GM12878 (cell line): ENCODE data around the gene UTF1. TPM values are rescaled to one million over a fixed set of nuclear protein-coding genes. Genes with fewer than 3 reads are reported as not detected.

Experiments used
- ATAC-seq: fragments of 200-7000 bp; cut with Tn5 transposase; 3 replicates; pipeline ENCODE4 v1.9.1; 2020; ENCODE audit warnings: mild to moderate bottlenecking, moderate library complexity
- BruUV-seq: library from RNA; stranded (reverse); fragments of 400-500 nt; replicated peaks from 2 replicates; lab custom pipeline; 2021; lab: Mats Ljungman, UMichigan
- CTCF ChIA-PET: fragments of 300-600 bp; sonication (Branson Sonifier 250); formaldehyde crosslinking; extraction: SDS; loops from one replicate; lab custom pipeline; 2021; ENCODE audit warnings: inconsistent platforms; lab: Yijun Ruan, JAX
- POLR2A ChIA-PET: fragments of 350-600 bp; formaldehyde crosslinking; extraction: SDS; loops from one replicate; lab custom pipeline; 2021; ENCODE audit warnings: inconsistent platforms; lab: Charles Lee
- RAD21 ChIA-PET: fragments of 300-600 bp; sonication (Branson Sonifier 250); formaldehyde crosslinking; loops from one replicate; lab custom pipeline; 2023; ENCODE audit warnings: antibody characterized with exemption; ENCODE audit not compliant: unreplicated experiment; lab: Charles Lee
- SMC1A ChIA-PET: fragments of 300-600 bp; sonication (Branson Sonifier 250); formaldehyde crosslinking; loops from one replicate; lab custom pipeline; 2023; ENCODE audit not compliant: unreplicated experiment, uncharacterized antibody; lab: Charles Lee
- DNase-seq: peaks from one replicate; pipeline ENCODE4 v3.0.0-alpha.2; 2011; ENCODE audit warnings: low read depth, low spot score
- FAIRE-seq: peaks from 3 replicates; lab custom pipeline; 2011; peaks lifted over from hg19 to GRCh38; lab: Jason Lieb, UNC
- H2AFZ ChIP-seq: 2 replicates; pipeline ENCODE4 v1.6.0; 2011; ENCODE audit warnings: low read depth, low read length, control low read depth; ENCODE audit not compliant: control insufficient read depth
- H3K27ac ChIP-seq: 2 replicates; pipeline ENCODE4 v1.5.1; 2011; ENCODE audit warnings: control low read depth; ENCODE audit not compliant: control insufficient read depth, insufficient read depth
- H3K27me3 ChIP-seq, 2 experiments: replicated peaks in 1 of 2; 2 replicates each; pipeline versions ENCODE4 v1.6.0 to v1.6.1; 2011; ENCODE audit warnings: low read length in 1 of 2; ENCODE audit not compliant: control insufficient read depth in 2 of 2, insufficient read depth in 2 of 2
- H3K36me3 ChIP-seq, 2 experiments: 2 replicates each; pipeline ENCODE4 v1.5.1; 2011; ENCODE audit warnings: low read length in 1 of 2; ENCODE audit not compliant: control insufficient read depth in 2 of 2, insufficient read depth in 2 of 2
- H3K4me1 ChIP-seq: 2 replicates; pipeline ENCODE4 v1.6.1; 2011; ENCODE audit warnings: mild to moderate bottlenecking, low read length, moderate library complexity, mixed read lengths; ENCODE audit not compliant: control insufficient read depth, insufficient read depth
- H3K4me2 ChIP-seq: 2 replicates; pipeline ENCODE4 v1.6.0; 2011; ENCODE audit warnings: control low read depth; ENCODE audit not compliant: control insufficient read depth, insufficient read depth
- H3K4me3 ChIP-seq: fragments of 200-600 bp; sonication (generic); 2 replicates; pipeline ENCODE4 v1.5.1; 2016
- H3K79me2 ChIP-seq: 2 replicates; pipeline ENCODE4 v1.6.0; 2011; ENCODE audit warnings: low read length; ENCODE audit not compliant: control insufficient read depth, insufficient read depth
- H3K9ac ChIP-seq: 2 replicates; pipeline ENCODE4 v1.8.0; 2011; ENCODE audit warnings: low read length, control low read depth, mixed read lengths; ENCODE audit not compliant: control insufficient read depth, insufficient read depth
- H3K9me3 ChIP-seq: replicated peaks from 3 replicates; pipeline ENCODE4 v1.5.1; 2011; ENCODE audit warnings: mild to moderate bottlenecking, low read length; ENCODE audit not compliant: control insufficient read depth, insufficient read depth
- H4K20me1 ChIP-seq: 2 replicates; pipeline ENCODE4 v1.6.0; 2011; ENCODE audit not compliant: control insufficient read depth, insufficient read depth
- CEBPB ChIP-seq, 2 experiments: fragments of 150-350 bp in 1 of 2; IDR thresholded peaks; 2 replicates each; pipeline ENCODE4 v1.6.1; 2012 to 2014; ENCODE audit warnings: low read depth in 2 of 2, low read length in 2 of 2, borderline replicate concordance in 1 of 2, inconsistent platforms in 1 of 2
- JUNB ChIP-seq: IDR thresholded peaks from 2 replicates; pipeline ENCODE4 v1.6.1; 2016; ENCODE audit warnings: antibody characterized with exemption, mild to moderate bottlenecking
- MYB ChIP-seq: fragments of 150-350 bp; IDR thresholded peaks from 2 replicates; pipeline ENCODE4 v1.6.1; 2014; ENCODE audit warnings: mild to moderate bottlenecking, low read depth, low read length, borderline replicate concordance
- PBX3 ChIP-seq: IDR thresholded peaks from 2 replicates; pipeline ENCODE4 v1.6.1; 2011; ENCODE audit warnings: mild to moderate bottlenecking, low read depth, low read length, moderate library complexity; ENCODE audit not compliant: insufficient replicate concordance
- PML ChIP-seq: IDR thresholded peaks from 2 replicates; pipeline ENCODE4 v1.6.1; 2012; ENCODE audit warnings: low read length, inconsistent platforms
- REST ChIP-seq: IDR thresholded peaks from 2 replicates; pipeline ENCODE4 v1.6.1; 2012; ENCODE audit warnings: mild to moderate bottlenecking, low read depth, low read length
- SUZ12 ChIP-seq: fragments of 200-600 bp; sonication (generic); IDR thresholded peaks from one replicate; pipeline ENCODE4 v1.6.1; 2018; ENCODE audit warnings: antibody characterized with exemption, mild to moderate bottlenecking; ENCODE audit not compliant: unreplicated experiment
- WRNIP1 ChIP-seq: IDR thresholded peaks from 2 replicates; pipeline ENCODE4 v1.6.1; 2011; ENCODE audit warnings: low read depth, low read length, improper control_type of control experiment, borderline replicate concordance
- ZNF384 ChIP-seq: IDR thresholded peaks from 2 replicates; pipeline ENCODE4 v1.6.1; 2012; ENCODE audit warnings: low read depth, mild to moderate bottlenecking, low read length, improper control_type of control experiment, borderline replicate concordance
- WGBS: methylation state at CpG from one replicate; pipeline ENCODE4 v1.1.6; 2016; ENCODE audit warnings: low lambda C conversion rate; ENCODE audit not compliant: insufficient replicate concordance, insufficient coverage; ENCODE audit errors: missing lambda C conversion rate; 5-methylcytosine and 5-hydroxymethylcytosine counted together
- in situ Hi-C: fragments of 300-500 bp; cut with MboI; formaldehyde crosslinking; loops from 9 replicates; pipeline ENCODE4 v1.14.3; 2018; ENCODE audit warnings: mixed read lengths
- intact Hi-C: fragments of 100-400 bp; cut with micrococcal nuclease; formaldehyde crosslinking; loops from one replicate; pipeline ENCODE4 v1.14.2; 2022; ENCODE audit not compliant: unreplicated experiment
- polyA plus RNA-seq, 11 experiments: library from polyadenylated mRNA; depleted of rRNA in 4 of 11; unstranded in 6 of 11; stranded (reverse) in 5 of 11; fragments of >200 nt; fragmentation: Nextera tagmentation in 4 of 11; fragmentation: Illumina TruSeq in 1 of 11; extraction: Ambion mirVana in 4 of 11; extraction: Trizol in 1 of 11; gene quantifications; 1 replicate in 1 of 11; 2 replicates in 10 of 11; pipeline versions ENCODE4 v1.2.1 to v1.2.3, GENCODE V29; 2011 to 2016; ENCODE audit warnings: inconsistent platforms in 2 of 11, missing spikeins in 2 of 11, low read depth in 1 of 11
- total RNA-seq, 4 experiments: library from RNA; depleted of rRNA in 3 of 4; stranded (reverse); fragments of >200 nt in 3 of 4; fragmentation: Illumina TruSeq in 1 of 4; extraction: Trizol in 1 of 4; gene quantifications; 2 replicates each; pipeline versions ENCODE4 v1.2.1 to v1.2.3, GENCODE V29; 2013 to 2021
- TF ChIP-seq, protein P1 (sequence below): IDR thresholded peaks from 2 replicates; pipeline ENCODE4 v1.6.1; 2012; ENCODE audit warnings: low read depth, low read length, improper control_type of control experiment
- TF ChIP-seq, protein P2 (sequence below): IDR thresholded peaks from 2 replicates; pipeline ENCODE4 v1.6.1; 2012; ENCODE audit warnings: improper control_type of control experiment, low read depth, low read length; ENCODE audit not compliant: insufficient replicate concordance

UTF1 gene
- total and polyA plus RNA-seq, 10 of the 15 experiments (the other 5 are each of a cell fraction or from before 2014, with no cell fraction given), result not detected

DNA sequence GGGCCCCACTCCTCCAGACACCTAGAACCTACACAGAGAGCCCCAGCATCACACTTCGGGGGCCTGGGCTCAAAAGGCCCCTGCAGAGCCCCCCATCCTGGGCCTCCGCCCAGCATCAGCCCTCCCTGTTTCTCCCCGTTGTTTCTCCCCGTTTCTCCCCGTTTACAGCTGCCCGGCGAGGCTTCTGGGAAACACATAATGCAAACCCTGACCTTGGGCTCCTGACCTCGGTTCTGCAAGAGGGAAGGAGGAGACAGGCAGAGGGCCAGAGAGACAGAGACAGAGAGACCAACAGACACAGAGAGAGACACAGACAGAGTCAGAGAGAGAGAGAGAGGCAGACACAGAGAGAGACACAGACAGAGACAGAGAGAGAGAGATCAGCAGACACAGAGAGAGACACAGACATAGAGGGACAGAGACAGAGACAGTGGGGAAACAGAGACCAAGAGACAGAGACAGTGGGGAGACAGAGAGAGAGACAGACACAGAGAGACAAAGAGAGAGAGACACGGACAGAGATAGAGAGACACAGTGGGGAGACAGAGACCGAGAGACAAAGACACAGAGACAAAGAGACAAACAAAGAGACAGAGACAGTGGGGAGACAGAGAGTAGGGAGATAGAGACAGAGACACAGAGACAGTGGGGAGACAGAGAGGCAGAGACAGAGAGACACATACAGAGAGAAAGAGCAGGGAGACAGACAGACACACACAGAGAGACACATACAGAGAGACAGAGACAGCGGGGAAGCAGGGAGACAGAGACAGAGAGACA lies 20.1 kb downstream of the UTF1 start:
- no TSS peak for BruUV-seq
- FAIRE-seq, result no peak
- in situ Hi-C loops, result no loop called here
- TF ChIP-seq ZNF384 (no peak), CEBPB (IDR thresholded peaks at IDR 0.05; ENCODE audit: borderline replicate concordance in 1 of 2, low read depth in 2 of 2, low read length in 2 of 2) (no peak), MYB (no peak), JUNB (no peak), REST (no peak), SUZ12 (no peak), PML (no peak), PBX3 (no peak), WRNIP1 (no peak)
- TF ChIP-seq, protein P1, sequence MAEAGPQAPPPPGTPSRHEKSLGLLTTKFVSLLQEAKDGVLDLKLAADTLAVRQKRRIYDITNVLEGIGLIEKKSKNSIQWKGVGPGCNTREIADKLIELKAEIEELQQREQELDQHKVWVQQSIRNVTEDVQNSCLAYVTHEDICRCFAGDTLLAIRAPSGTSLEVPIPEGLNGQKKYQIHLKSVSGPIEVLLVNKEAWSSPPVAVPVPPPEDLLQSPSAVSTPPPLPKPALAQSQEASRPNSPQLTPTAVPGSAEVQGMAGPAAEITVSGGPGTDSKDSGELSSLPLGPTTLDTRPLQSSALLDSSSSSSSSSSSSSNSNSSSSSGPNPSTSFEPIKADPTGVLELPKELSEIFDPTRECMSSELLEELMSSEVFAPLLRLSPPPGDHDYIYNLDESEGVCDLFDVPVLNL, result no peak
- TF ChIP-seq, protein P2, sequence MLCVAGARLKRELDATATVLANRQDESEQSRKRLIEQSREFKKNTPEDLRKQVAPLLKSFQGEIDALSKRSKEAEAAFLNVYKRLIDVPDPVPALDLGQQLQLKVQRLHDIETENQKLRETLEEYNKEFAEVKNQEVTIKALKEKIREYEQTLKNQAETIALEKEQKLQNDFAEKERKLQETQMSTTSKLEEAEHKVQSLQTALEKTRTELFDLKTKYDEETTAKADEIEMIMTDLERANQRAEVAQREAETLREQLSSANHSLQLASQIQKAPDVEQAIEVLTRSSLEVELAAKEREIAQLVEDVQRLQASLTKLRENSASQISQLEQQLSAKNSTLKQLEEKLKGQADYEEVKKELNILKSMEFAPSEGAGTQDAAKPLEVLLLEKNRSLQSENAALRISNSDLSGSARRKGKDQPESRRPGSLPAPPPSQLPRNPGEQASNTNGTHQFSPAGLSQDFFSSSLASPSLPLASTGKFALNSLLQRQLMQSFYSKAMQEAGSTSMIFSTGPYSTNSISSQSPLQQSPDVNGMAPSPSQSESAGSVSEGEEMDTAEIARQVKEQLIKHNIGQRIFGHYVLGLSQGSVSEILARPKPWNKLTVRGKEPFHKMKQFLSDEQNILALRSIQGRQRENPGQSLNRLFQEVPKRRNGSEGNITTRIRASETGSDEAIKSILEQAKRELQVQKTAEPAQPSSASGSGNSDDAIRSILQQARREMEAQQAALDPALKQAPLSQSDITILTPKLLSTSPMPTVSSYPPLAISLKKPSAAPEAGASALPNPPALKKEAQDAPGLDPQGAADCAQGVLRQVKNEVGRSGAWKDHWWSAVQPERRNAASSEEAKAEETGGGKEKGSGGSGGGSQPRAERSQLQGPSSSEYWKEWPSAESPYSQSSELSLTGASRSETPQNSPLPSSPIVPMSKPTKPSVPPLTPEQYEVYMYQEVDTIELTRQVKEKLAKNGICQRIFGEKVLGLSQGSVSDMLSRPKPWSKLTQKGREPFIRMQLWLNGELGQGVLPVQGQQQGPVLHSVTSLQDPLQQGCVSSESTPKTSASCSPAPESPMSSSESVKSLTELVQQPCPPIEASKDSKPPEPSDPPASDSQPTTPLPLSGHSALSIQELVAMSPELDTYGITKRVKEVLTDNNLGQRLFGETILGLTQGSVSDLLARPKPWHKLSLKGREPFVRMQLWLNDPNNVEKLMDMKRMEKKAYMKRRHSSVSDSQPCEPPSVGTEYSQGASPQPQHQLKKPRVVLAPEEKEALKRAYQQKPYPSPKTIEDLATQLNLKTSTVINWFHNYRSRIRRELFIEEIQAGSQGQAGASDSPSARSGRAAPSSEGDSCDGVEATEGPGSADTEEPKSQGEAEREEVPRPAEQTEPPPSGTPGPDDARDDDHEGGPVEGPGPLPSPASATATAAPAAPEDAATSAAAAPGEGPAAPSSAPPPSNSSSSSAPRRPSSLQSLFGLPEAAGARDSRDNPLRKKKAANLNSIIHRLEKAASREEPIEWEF, result no peak

More for the DNA sequence above, 20.1 kb downstream of the UTF1 start:
- H3K4me3 ChIP-seq, result no peak overlapping the region
- H3K36me3 ChIP-seq, result no peaks in the 10 kb centered on the region
- intact Hi-C loops, result no loop called here
- POLR2A ChIA-PET, result no interaction called here
- H3K4me2 ChIP-seq, result no peak overlapping the region
- RAD21 ChIA-PET, result no interaction called here
- H3K9me3 ChIP-seq, result no peaks in the 10 kb centered on the region
- SMC1A ChIA-PET, result no interaction called here
- 39% methylated on average over 11 of the region's 11 CpGs for WGBS
- H3K27ac ChIP-seq, result no peak overlapping the region
- ATAC-seq, result no peak
- H2AFZ ChIP-seq, result no peak overlapping the region
- no peaks in the 10 kb centered on the region for H3K27me3 ChIP-seq
- no peaks in the 10 kb centered on the region; the same call in 1 of the 2 replicates for H4K20me1 ChIP-seq
- no peak overlapping the region for H3K9ac ChIP-seq
- no peak for DNase-seq
- CTCF ChIA-PET, result no interaction called here
- no peaks in the 10 kb centered on the region for H3K4me1 ChIP-seq
- H3K79me2 ChIP-seq, result no peaks in the 10 kb centered on the region
